ENCODE data around the gene KDM2B.
A peak's percentile ranks its signal among the peaks of the same experiment; 100 is the strongest.

KDM2B gene

GRCh38 chr12:121530600-121531355 is 50.0 kb downstream of the KDM2B start:
- TF ChIP-seq, protein P1, sequence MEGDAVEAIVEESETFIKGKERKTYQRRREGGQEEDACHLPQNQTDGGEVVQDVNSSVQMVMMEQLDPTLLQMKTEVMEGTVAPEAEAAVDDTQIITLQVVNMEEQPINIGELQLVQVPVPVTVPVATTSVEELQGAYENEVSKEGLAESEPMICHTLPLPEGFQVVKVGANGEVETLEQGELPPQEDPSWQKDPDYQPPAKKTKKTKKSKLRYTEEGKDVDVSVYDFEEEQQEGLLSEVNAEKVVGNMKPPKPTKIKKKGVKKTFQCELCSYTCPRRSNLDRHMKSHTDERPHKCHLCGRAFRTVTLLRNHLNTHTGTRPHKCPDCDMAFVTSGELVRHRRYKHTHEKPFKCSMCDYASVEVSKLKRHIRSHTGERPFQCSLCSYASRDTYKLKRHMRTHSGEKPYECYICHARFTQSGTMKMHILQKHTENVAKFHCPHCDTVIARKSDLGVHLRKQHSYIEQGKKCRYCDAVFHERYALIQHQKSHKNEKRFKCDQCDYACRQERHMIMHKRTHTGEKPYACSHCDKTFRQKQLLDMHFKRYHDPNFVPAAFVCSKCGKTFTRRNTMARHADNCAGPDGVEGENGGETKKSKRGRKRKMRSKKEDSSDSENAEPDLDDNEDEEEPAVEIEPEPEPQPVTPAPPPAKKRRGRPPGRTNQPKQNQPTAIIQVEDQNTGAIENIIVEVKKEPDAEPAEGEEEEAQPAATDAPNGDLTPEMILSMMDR (IDR thresholded peaks at IDR 0.05; ENCODE audit: low read depth, low read length): no peak
- H3K4me3 ChIP-seq (replicated peaks in 1 of 2; ENCODE audit: low read depth in 2 of 2, low read length in 2 of 2): no peak overlapping the region
- peak; percentile 86 to 94 for DNase-seq (ENCODE audit: low read depth in 2 of 2)

GRCh38 chr12:121529184-121529583 is 51.6 kb downstream of the KDM2B start:
- TF ChIP-seq, protein P1 (IDR thresholded peaks at IDR 0.05; ENCODE audit: low read depth, low read length): no peak
- DNase-seq (ENCODE audit: low read depth in 2 of 2): no peak
- no peak overlapping the region for H3K4me3 ChIP-seq (replicated peaks in 1 of 2; ENCODE audit: low read depth in 2 of 2, low read length in 2 of 2)

DNA sequence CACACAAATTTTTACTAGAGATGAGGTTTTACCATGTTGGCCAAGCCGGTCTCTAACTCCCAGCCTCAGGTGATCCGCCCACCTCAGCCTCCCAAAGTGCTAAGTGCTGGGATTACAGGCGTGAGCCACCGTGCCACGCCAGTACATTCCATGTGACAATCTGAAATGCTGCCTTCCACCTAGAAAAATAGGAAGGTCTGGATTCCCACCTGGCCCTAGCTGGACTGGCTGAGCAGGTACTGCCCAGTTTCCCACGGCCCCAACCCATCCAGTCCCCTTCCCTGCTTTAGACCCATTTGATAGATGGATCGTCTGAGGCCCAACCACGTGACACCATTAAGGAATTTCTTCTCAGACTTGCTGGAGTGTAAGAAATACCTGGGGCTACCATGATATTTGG is 55.4 kb downstream of the KDM2B start:
- no peak for DNase-seq (ENCODE audit: low read depth in 2 of 2)
- TF ChIP-seq, protein P1 (IDR thresholded peaks at IDR 0.05; ENCODE audit: low read depth, low read length): no peak
- H3K4me3 ChIP-seq (replicated peaks in 1 of 2; ENCODE audit: low read depth in 2 of 2, low read length in 2 of 2): no peak overlapping the region

- H3K4me3 ChIP-seq (replicated peaks in 1 of 2; ENCODE audit: low read depth in 2 of 2, low read length in 2 of 2): no peak overlapping the region
- no peak for DNase-seq (ENCODE audit: low read depth in 2 of 2)
- TF ChIP-seq, protein P1 (IDR thresholded peaks at IDR 0.05; ENCODE audit: low read depth, low read length): no peak
Observed at GRCh38 chr12:121524196-121524916, 56.5 kb downstream of the KDM2B start.

DNA sequence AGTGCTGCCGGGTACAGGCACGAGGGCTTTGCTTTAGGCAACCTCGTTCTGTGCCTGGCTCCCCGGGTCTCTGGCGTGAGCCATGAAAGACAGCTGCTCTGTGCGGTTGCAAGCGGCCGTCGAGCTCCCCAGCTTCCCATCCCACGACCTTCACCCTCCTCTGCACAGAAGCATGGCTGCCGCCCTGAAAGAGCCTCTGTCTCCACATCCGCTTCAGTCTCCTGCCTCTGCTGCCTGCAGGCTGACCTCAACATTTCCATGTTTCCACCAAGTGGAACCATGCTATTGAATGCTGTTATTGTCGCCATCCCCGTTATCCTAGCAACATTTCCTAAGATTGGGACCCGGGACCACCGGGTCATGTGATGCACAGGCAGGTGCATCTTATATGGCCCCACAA is 57.1 kb downstream of the KDM2B start:
- TF ChIP-seq, protein P1 (IDR thresholded peaks at IDR 0.05; ENCODE audit: low read depth, low read length): no peak
- no peak for DNase-seq (ENCODE audit: low read depth in 2 of 2)
- H3K4me3 ChIP-seq (replicated peaks in 1 of 2; ENCODE audit: low read depth in 2 of 2, low read length in 2 of 2): no peak overlapping the region

DNA sequence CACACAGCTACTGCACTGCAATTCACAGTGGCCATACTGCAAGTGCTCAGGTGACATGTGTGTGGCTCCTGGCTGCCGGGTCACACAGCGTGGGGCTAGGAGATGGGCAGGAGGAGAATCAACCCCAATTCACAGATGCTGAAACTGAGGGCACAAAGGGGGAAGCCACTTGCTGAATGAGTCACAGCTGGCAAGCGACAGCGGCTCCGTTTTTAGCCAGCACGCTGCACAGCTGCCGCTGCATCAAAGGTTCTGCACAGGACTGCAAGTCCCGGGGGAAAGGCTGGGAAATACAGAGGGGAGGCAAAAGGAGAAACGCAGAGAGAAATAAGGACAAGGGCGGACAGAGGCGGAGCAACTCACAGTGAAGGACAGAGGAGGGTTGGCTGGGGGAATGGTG is 57.9 kb downstream of the KDM2B start:
- peak in 1 of 2 donors; percentile 25 for DNase-seq (ENCODE audit: low read depth in 2 of 2)
- no peak overlapping the region for H3K4me3 ChIP-seq (replicated peaks in 1 of 2; ENCODE audit: low read depth in 2 of 2, low read length in 2 of 2)
- TF ChIP-seq, protein P1 (IDR thresholded peaks at IDR 0.05; ENCODE audit: low read depth, low read length): no peak

Measured in cardiac fibroblast (primary cell).